NAMALWA (cell line): Measurements from ENCODE around the gene ABI3BP.
"Not testable (repeated sequence)": the region's sequence is repeated elsewhere in the genome, so short reads cannot be mapped to it uniquely, and the experiment has no call there.

Experiments used
- DNase-seq: peaks from one replicate; pipeline ENCODE4 v3.0.0-alpha.2; 2015; ENCODE audit warnings: low spot score

ABI3BP gene

GRCh38 chr3:100981164-100981911, 11.9 kb downstream of the ABI3BP start:
- DNase-seq, result no peak

GRCh38 chr3:100978011-100978659, 15.1 kb downstream of the ABI3BP start:
- DNase-seq, result no peak

- DNase-seq, result no peak
Measured at GRCh38 chr3:100976611-100977010, 16.6 kb downstream of the ABI3BP start.

GRCh38 chr3:100975714-100976113, 17.5 kb downstream of the ABI3BP start:
- DNase-seq, result no peak

GRCh38 chr3:100973594-100973993, 19.6 kb downstream of the ABI3BP start:
- DNase-seq, result no peak

- no peak for DNase-seq
Measured at GRCh38 chr3:100972867-100973266, 20.4 kb downstream of the ABI3BP start.

GRCh38 chr3:100972301-100972844, 20.8 kb downstream of the ABI3BP start:
- DNase-seq, result no peak

GRCh38 chr3:100971798-100972197, 21.4 kb downstream of the ABI3BP start:
- DNase-seq, result no peak

- no peak for DNase-seq
Measured at GRCh38 chr3:100970477-100970990, 22.7 kb downstream of the ABI3BP start.

- no peak for DNase-seq
Measured at GRCh38 chr3:100968932-100969906, 24.0 kb downstream of the ABI3BP start.

GRCh38 chr3:100966807-100967206, 26.4 kb downstream of the ABI3BP start:
- no peak for DNase-seq

GRCh38 chr3:100966049-100966491, 27.2 kb downstream of the ABI3BP start:
- no peak for DNase-seq

- DNase-seq, result no peak
Measured at GRCh38 chr3:100963041-100963440, 30.2 kb downstream of the ABI3BP start.

GRCh38 chr3:100957261-100957986, 35.8 kb downstream of the ABI3BP start:
- no peak for DNase-seq

- no peak for DNase-seq
Measured at GRCh38 chr3:100956276-100956675, 36.9 kb downstream of the ABI3BP start.

GRCh38 chr3:100954990-100955389, 38.2 kb downstream of the ABI3BP start:
- DNase-seq, result no peak

- DNase-seq, result no peak
Measured at GRCh38 chr3:100954199-100954935, 38.9 kb downstream of the ABI3BP start.

GRCh38 chr3:100953103-100953502, 40.1 kb downstream of the ABI3BP start:
- DNase-seq, result no peak

- no peak for DNase-seq
Measured at GRCh38 chr3:100947119-100947518, 46.1 kb downstream of the ABI3BP start.

GRCh38 chr3:100946096-100946495, 47.1 kb downstream of the ABI3BP start:
- DNase-seq, result not testable (repeated sequence)
